SIG-M5 treated with dmso at 0.1 percent for 504 hours (cell line): ENCODE measurements around the gene TPSB2.
"Not testable (repeated sequence)": the region's sequence is repeated elsewhere in the genome, so short reads cannot be mapped to it uniquely, and the experiment has no call there.

Experiments used
- DNase-seq: peaks from one replicate; lab custom pipeline; 2025; ENCODE audit not compliant: unreplicated experiment; lab: John Stamatoyannopoulos, UW

The TPSB2 gene

GRCh38 chr16:1230084-1230470, at the start of gene TPSB2:
Gene TPSB2, minus strand, starts transcription at chr16:1230184. Its CDS starts 233 bp downstream, at chr16:1229951.
- DNase-seq, result not testable (repeated sequence)

GRCh38 chr16:1279081-1279944, 49.3 kb upstream of the TPSB2 start:
- DNase-seq, result no peak

GRCh38 chr16:1278477-1278876, 48.5 kb upstream of the TPSB2 start:
- DNase-seq, result no peak

GRCh38 chr16:1277617-1278282, 47.8 kb upstream of the TPSB2 start:
- DNase-seq, result no peak

GRCh38 chr16:1277151-1277598, 47.2 kb upstream of the TPSB2 start:
- no peak for DNase-seq

GRCh38 chr16:1276580-1276878, 46.5 kb upstream of the TPSB2 start:
- DNase-seq, result no peak

- DNase-seq, result no peak
Observed at GRCh38 chr16:1275791-1276579, 46.0 kb upstream of the TPSB2 start.

GRCh38 chr16:1274767-1275166, 44.8 kb upstream of the TPSB2 start:
- no peak for DNase-seq

GRCh38 chr16:1273816-1274215, 43.8 kb upstream of the TPSB2 start:
- no peak for DNase-seq

- DNase-seq, result no peak
Observed at GRCh38 chr16:1272453-1273198, 42.6 kb upstream of the TPSB2 start.

- DNase-seq, result not testable (repeated sequence)
Observed at GRCh38 chr16:1271724-1272413, 41.9 kb upstream of the TPSB2 start.

- DNase-seq, result no peak
Observed at GRCh38 chr16:1271380-1271723, 41.4 kb upstream of the TPSB2 start.

GRCh38 chr16:1269418-1269817, 39.4 kb upstream of the TPSB2 start:
- DNase-seq, result not testable (repeated sequence)

GRCh38 chr16:1265826-1266225, 35.8 kb upstream of the TPSB2 start:
- DNase-seq, result no peak

GRCh38 chr16:1265090-1265630, 35.2 kb upstream of the TPSB2 start:
- no peak for DNase-seq

GRCh38 chr16:1264345-1265089, 34.5 kb upstream of the TPSB2 start:
- DNase-seq, result no peak

- DNase-seq, result no peak
Observed at GRCh38 chr16:1263591-1264344, 33.8 kb upstream of the TPSB2 start.

GRCh38 chr16:1262846-1263221, 32.9 kb upstream of the TPSB2 start:
- DNase-seq, result no peak
